ENCODE data around the gene VSIG10L2.

GRCh38 chr11:125958872-125959400, 13.1 kb downstream of the VSIG10L2 start:
- no peak for TF ChIP-seq CTCF (IDR thresholded peaks at IDR 0.05)
- no peak for TF ChIP-seq POLR2A (IDR thresholded peaks at IDR 0.05)

All from esophagus squamous epithelium (tissue), 4 donors.